A549 (cell line): Measurements from ENCODE around the gene CHRNA1.

ENCODE experiments used
- CHD4 ChIP-seq: fragments of 200-600 bp; sonication (generic); IDR thresholded peaks from 2 replicates; pipeline ENCODE4 v1.6.1; 2016; ENCODE audit warnings: antibody characterized with exemption, mild to moderate bottlenecking, borderline replicate concordance
- CTCF ChIP-seq: fragments of >200 bp; sonication (Bioruptor Twin); formaldehyde crosslinking; IDR thresholded peaks from 3 replicates; pipeline ENCODE4 v1.5.1; 2016
- ELK1 ChIP-seq: fragments of 150-350 bp; IDR thresholded peaks from 2 replicates; pipeline ENCODE4 v1.6.1; 2014; ENCODE audit warnings: low read depth, mild to moderate bottlenecking, low read length
- FOSB ChIP-seq: fragments of 250-450 bp; sonication (Bioruptor Pico); IDR thresholded peaks from 2 replicates; pipeline ENCODE4 v1.5.0; 2020; ENCODE audit warnings: mild to moderate bottlenecking, moderate library complexity
- NFE2L2 ChIP-seq: fragments of 150-350 bp; conservative IDR thresholded peaks from 2 replicates; pipeline ENCODE4 v1.6.1; 2014; ENCODE audit warnings: low read length
- REST ChIP-seq: fragments of 200-600 bp; sonication (generic); IDR thresholded peaks from 2 replicates; pipeline ENCODE4 v1.6.1; 2016; ENCODE audit warnings: antibody characterized with exemption, mild to moderate bottlenecking, moderate library complexity

DNA sequence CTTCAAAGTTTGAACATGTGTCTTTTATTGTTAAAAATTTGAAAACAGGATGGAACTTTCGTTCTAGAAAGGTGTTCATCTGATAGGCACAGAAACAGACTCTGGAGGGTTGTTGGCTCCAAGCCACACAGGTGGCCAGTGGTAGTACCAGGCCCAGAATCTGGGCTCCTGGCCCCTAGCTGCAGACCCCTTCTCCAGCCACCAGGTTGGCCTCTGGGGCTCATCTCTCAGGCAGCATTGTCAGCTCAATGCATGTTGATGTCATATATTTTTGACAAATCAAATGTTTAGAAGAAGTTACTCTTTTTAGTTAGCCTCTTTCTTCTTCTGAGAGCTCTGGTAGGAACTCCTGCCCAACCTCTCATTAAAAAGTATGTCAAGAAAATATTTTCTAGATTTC lies 34.5 kb upstream of the CHRNA1 start:
- TF ChIP-seq ELK1, result no peak
- TF ChIP-seq CTCF, result no peak
- no peak for TF ChIP-seq REST
- TF ChIP-seq CHD4, result no peak
- no peak for TF ChIP-seq FOSB
- no peak for TF ChIP-seq NFE2L2
